HEK293 (cell line): ENCODE data around the gene CHMP3.

Experiments
- CTCF ChIA-PET: fragments of 350-600 bp; formaldehyde crosslinking; extraction: SDS; loops from one replicate; lab custom pipeline; 2021; ENCODE audit warnings: antibody characterized with exemption; lab: Yijun Ruan, JAX
- POLR2A ChIA-PET: fragments of 300-600 bp; formaldehyde crosslinking; extraction: SDS; loops from one replicate; lab custom pipeline; 2020; ENCODE audit warnings: antibody characterized with exemption, inconsistent platforms; lab: Yijun Ruan, JAX
- H3K27ac ChIP-seq: fragments of 200-500 bp; sonication (Bioruptor generic); 2 replicates; pipeline ENCODE4 v1.5.1; 2014; ENCODE audit warnings: low read depth, low read length, control low read depth, inconsistent platforms; ENCODE audit errors: extremely low read depth
- H3K36me3 ChIP-seq, 2 experiments: fragments of 200-500 bp in 1 of 2; sonication (Bioruptor generic) in 1 of 2; 1 replicate in 1 of 2; 2 replicates in 1 of 2; pipeline ENCODE4 v1.5.1; 2014 to 2017; ENCODE audit warnings: inconsistent platforms in 2 of 2, low read length in 2 of 2; ENCODE audit not compliant: control insufficient read depth in 2 of 2, insufficient read depth in 1 of 2
- H3K4me1 ChIP-seq: fragments of 200-500 bp; sonication (Bioruptor generic); 2 replicates; pipeline ENCODE4 v1.5.1; 2014; ENCODE audit warnings: mild to moderate bottlenecking, low read length, inconsistent platforms; ENCODE audit not compliant: control insufficient read depth, insufficient read depth
- H3K4me3 ChIP-seq: 2 replicates; pipeline ENCODE4 v1.5.1; 2011; ENCODE audit warnings: low read depth, mild to moderate bottlenecking, control low read depth, low read length, moderate library complexity
- H3K9me3 ChIP-seq: fragments of 200-500 bp; sonication (Bioruptor generic); 2 replicates; pipeline ENCODE4 v1.5.1; 2014; ENCODE audit warnings: low read depth, low read length, inconsistent platforms; ENCODE audit not compliant: control insufficient read depth, insufficient read depth
- ATF2 ChIP-seq: fragments of 450-650 bp; formaldehyde crosslinking; IDR thresholded peaks from 2 replicates; pipeline ENCODE4 v1.5.1; 2016; ENCODE audit warnings: missing biosample characterization, missing genetic modification characterization, low read depth
- KLF16 ChIP-seq: fragments of 450-650 bp; formaldehyde crosslinking; IDR thresholded peaks from 2 replicates; pipeline ENCODE4 v1.5.1; 2017; ENCODE audit warnings: missing biosample characterization, missing genetic modification characterization
- OVOL3 ChIP-seq: fragments of 450-650 bp; formaldehyde crosslinking; IDR thresholded peaks from 2 replicates; pipeline ENCODE4 v1.5.1; 2016; ENCODE audit warnings: missing biosample characterization, missing genetic modification characterization
- PRDM4 ChIP-seq: fragments of 450-650 bp; formaldehyde crosslinking; IDR thresholded peaks from 2 replicates; pipeline ENCODE4 v1.5.1; 2017; ENCODE audit warnings: missing biosample characterization, missing genetic modification characterization
- PRDM6 ChIP-seq: fragments of 450-650 bp; formaldehyde crosslinking; IDR thresholded peaks from 2 replicates; pipeline ENCODE4 v1.5.1; 2017; ENCODE audit warnings: missing biosample characterization, missing genetic modification characterization
- SALL2 ChIP-seq: fragments of 450-650 bp; formaldehyde crosslinking; IDR thresholded peaks from 2 replicates; pipeline ENCODE4 v1.5.0; 2017; ENCODE audit warnings: missing biosample characterization, mild to moderate bottlenecking, missing genetic modification characterization, borderline replicate concordance
- SCRT1 ChIP-seq: fragments of 450-650 bp; formaldehyde crosslinking; IDR thresholded peaks from 2 replicates; pipeline ENCODE4 v1.5.1; 2016; ENCODE audit warnings: missing biosample characterization, missing genetic modification characterization, borderline replicate concordance
- SP2 ChIP-seq: fragments of 450-650 bp; formaldehyde crosslinking; IDR thresholded peaks from 2 replicates; pipeline ENCODE4 v1.5.1; 2016; ENCODE audit warnings: missing biosample characterization, missing genetic modification characterization
- YY1 ChIP-seq: fragments of 450-650 bp; formaldehyde crosslinking; IDR thresholded peaks from 2 replicates; pipeline ENCODE4 v1.5.1; 2018; ENCODE audit warnings: missing biosample characterization, missing genetic modification characterization
- ZBTB8A ChIP-seq: fragments of 450-650 bp; formaldehyde crosslinking; IDR thresholded peaks from 2 replicates; pipeline ENCODE4 v1.5.1; 2016; ENCODE audit warnings: missing biosample characterization, missing genetic modification characterization
- ZNF114 ChIP-seq: fragments of 450-650 bp; formaldehyde crosslinking; IDR thresholded peaks from 2 replicates; pipeline ENCODE4 v1.5.0; 2017; ENCODE audit warnings: missing biosample characterization, missing genetic modification characterization
- ZNF202 ChIP-seq: fragments of 450-650 bp; formaldehyde crosslinking; IDR thresholded peaks from 2 replicates; pipeline ENCODE4 v1.5.1; 2016; ENCODE audit warnings: missing biosample characterization, missing genetic modification characterization, borderline replicate concordance
- ZNF211 ChIP-seq: fragments of 450-650 bp; formaldehyde crosslinking; IDR thresholded peaks from 2 replicates; pipeline ENCODE4 v1.5.1; 2016; ENCODE audit warnings: low read depth, missing biosample characterization, missing genetic modification characterization
- ZNF214 ChIP-seq: fragments of 450-650 bp; formaldehyde crosslinking; IDR thresholded peaks from 2 replicates; pipeline ENCODE4 v1.5.1; 2017; ENCODE audit warnings: missing biosample characterization, mild to moderate bottlenecking, missing genetic modification characterization, borderline replicate concordance
- ZNF221 ChIP-seq: fragments of 450-650 bp; formaldehyde crosslinking; IDR thresholded peaks from 2 replicates; pipeline ENCODE4 v1.5.1; 2017; ENCODE audit warnings: missing biosample characterization, missing genetic modification characterization, borderline replicate concordance
- ZNF274 ChIP-seq, 2 experiments: fragments of 200-500 bp in 1 of 2; fragments of 450-650 bp in 1 of 2; sonication (Bioruptor generic) in 1 of 2; formaldehyde crosslinking in 1 of 2; IDR thresholded peaks; 2 replicates each; pipeline versions ENCODE4 v1.5.1 to v1.6.1; 2014 to 2016; ENCODE audit warnings: borderline replicate concordance in 1 of 2, inconsistent platforms in 1 of 2, low read length in 1 of 2, missing biosample characterization in 1 of 2, missing genetic modification characterization in 1 of 2
- ZNF350 ChIP-seq: fragments of 450-650 bp; formaldehyde crosslinking; IDR thresholded peaks from 2 replicates; pipeline ENCODE4 v1.5.0; 2017; ENCODE audit warnings: missing biosample characterization, mild to moderate bottlenecking, missing genetic modification characterization
- ZNF354C ChIP-seq: fragments of 450-650 bp; formaldehyde crosslinking; IDR thresholded peaks from 2 replicates; pipeline ENCODE4 v1.5.1; 2016; ENCODE audit warnings: missing biosample characterization, missing genetic modification characterization, low read depth, borderline replicate concordance
- ZNF398 ChIP-seq: fragments of 450-650 bp; formaldehyde crosslinking; IDR thresholded peaks from 2 replicates; pipeline ENCODE4 v1.5.1; 2017; ENCODE audit warnings: missing biosample characterization, missing genetic modification characterization
- ZNF521 ChIP-seq: fragments of 450-650 bp; formaldehyde crosslinking; IDR thresholded peaks from 2 replicates; pipeline ENCODE4 v1.5.1; 2017; ENCODE audit warnings: missing biosample characterization, mild to moderate bottlenecking, missing genetic modification characterization
- ZNF555 ChIP-seq: fragments of 450-650 bp; formaldehyde crosslinking; conservative IDR thresholded peaks from 2 replicates; pipeline ENCODE4 v1.5.1; 2017; ENCODE audit warnings: missing biosample characterization, mild to moderate bottlenecking, missing genetic modification characterization, inconsistent platforms
- ZNF560 ChIP-seq: fragments of 450-650 bp; formaldehyde crosslinking; IDR thresholded peaks from 2 replicates; pipeline ENCODE4 v1.5.1; 2017; ENCODE audit warnings: missing biosample characterization, missing genetic modification characterization, borderline replicate concordance
- ZNF571 ChIP-seq: fragments of 450-650 bp; formaldehyde crosslinking; IDR thresholded peaks from 2 replicates; pipeline ENCODE4 v1.5.0; 2017; ENCODE audit warnings: missing biosample characterization, missing genetic modification characterization
- ZNF768 ChIP-seq: fragments of 450-650 bp; formaldehyde crosslinking; IDR thresholded peaks from 2 replicates; pipeline ENCODE4 v1.5.1; 2018; ENCODE audit warnings: missing biosample characterization, mild to moderate bottlenecking, missing genetic modification characterization
- ZNF837 ChIP-seq: fragments of 450-650 bp; formaldehyde crosslinking; IDR thresholded peaks from 2 replicates; pipeline ENCODE4 v1.5.1; 2016; ENCODE audit warnings: missing biosample characterization, missing genetic modification characterization
- ZSCAN30 ChIP-seq: fragments of 450-650 bp; IDR thresholded peaks from 2 replicates; pipeline ENCODE4 v1.5.1; 2018; ENCODE audit warnings: missing biosample characterization, mild to moderate bottlenecking, missing genetic modification characterization, moderate library complexity

Gene CHMP3

GRCh38 chr2:86513948-86514660 is 49.1 kb downstream of the CHMP3 start (continued):
- TF ChIP-seq OVOL3 (tag by site-specific recombination) = no peak
- no peak for TF ChIP-seq ZNF555
- TF ChIP-seq ZNF350 (tag by site-specific recombination) = no peak
- TF ChIP-seq ZNF114 (tag by site-specific recombination) = no peak
- no peak for TF ChIP-seq ZNF354C (tag by site-specific recombination)
- TF ChIP-seq ZNF221 (tag by site-specific recombination) = no peak
- TF ChIP-seq SCRT1 (tag by site-specific recombination) = no peak
- TF ChIP-seq ZNF211 (tag by site-specific recombination) = no peak
- no peak for TF ChIP-seq ZNF837 (tag by site-specific recombination)
- no peak for TF ChIP-seq ZNF571 (tag by site-specific recombination)
- TF ChIP-seq ZBTB8A (tag by site-specific recombination) = no peak
- TF ChIP-seq SALL2 (tag by site-specific recombination) = no peak
- TF ChIP-seq ZNF398 (tag by site-specific recombination) = no peak
- TF ChIP-seq ATF2 (tag by site-specific recombination) = no peak

- peaks cover 0 to 22% of the 10 kb centered on the region in 2 experiments; a peak in 2 of 3 replicates for H3K36me3 ChIP-seq
- POLR2A ChIA-PET = no interaction called here
- no peaks in the 10 kb centered on the region for H3K9me3 ChIP-seq
- H3K27ac ChIP-seq = no peak overlapping the region
- TF ChIP-seq ZNF202 (tag by site-specific recombination) (no peak), ZNF214 (tag by site-specific recombination) (no peak), PRDM4 (no peak), YY1 (tag by site-specific recombination) (no peak), ZNF768 (tag by site-specific recombination) (no peak), ZNF274 (IDR thresholded peaks at IDR 0.05; ENCODE audit: low read length) (no peak), ZNF274 (tag by site-specific recombination; IDR thresholded peaks at IDR 0.05; ENCODE audit: borderline replicate concordance) (no peak), SP2 (tag by site-specific recombination) (no peak), KLF16 (tag by site-specific recombination) (no peak), ZNF560 (tag by site-specific recombination) (no peak), ZNF521 (tag by site-specific recombination) (no peak), ZSCAN30 (tag by site-specific recombination) (no peak), PRDM6 (no peak)
- TF ChIP-seq, all 188 proteins: peak for 0
- CTCF ChIA-PET = no interaction called here
- no peak overlapping the region for H3K4me3 ChIP-seq
- no peaks in the 10 kb centered on the region for H3K4me1 ChIP-seq
Measured at GRCh38 chr2:86512892-86513291, 50.4 kb downstream of the CHMP3 start.
